ENCODE data around the gene ACTA2. TPM values are rescaled to one million over a fixed set of nuclear protein-coding genes. Genes with fewer than 3 reads are reported as not detected.

The ACTA2 gene
- polyA plus RNA-seq, 1 of the 3 experiments (the other 2 are of a cell fraction), result 130 TPM

DNA sequence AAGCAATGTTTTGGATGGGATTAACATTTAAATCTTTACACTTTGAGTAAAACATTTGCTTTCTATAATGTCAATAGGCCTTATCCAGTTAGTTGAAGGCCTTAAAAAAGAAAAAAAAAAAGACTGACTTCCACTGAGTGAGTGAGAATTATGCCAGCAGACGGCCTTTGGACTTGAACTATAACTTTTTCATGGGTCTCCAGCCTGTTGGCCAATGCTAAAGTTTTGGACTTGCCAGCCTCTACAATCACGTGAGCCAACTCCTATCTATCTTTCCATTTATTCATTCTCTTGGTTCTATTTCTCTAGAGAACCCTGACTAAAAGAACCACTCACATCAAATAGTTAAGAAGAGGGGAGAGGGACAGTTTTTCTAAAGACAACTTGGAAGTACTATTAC is 35.3 kb upstream of the ACTA2 start:
- Histone ChIP-seq H3K79me2 (ENCODE audit: insufficient read depth) (peaks cover 16% of the 10 kb centered on the region), H3K27me3 (ENCODE audit: insufficient read depth) (no peaks in the 10 kb centered on the region), H3K4me1 (ENCODE audit: control insufficient read depth in 1 of 2, insufficient read depth in 2 of 2, low read depth in 1 of 2, low read length in 1 of 2) (peaks cover 8 to 29% of the 10 kb centered on the region in 2 experiments; a peak in 3 of 4 replicates), H3K9me3 (no peaks in the 10 kb centered on the region), H3K4me3 (ENCODE audit: low read depth in 2 of 2, low read length in 1 of 2) (no peak overlapping the region), H3K4me2 (no peak overlapping the region), H3K9ac (no peak overlapping the region), H3K36me3 (replicated peaks in 1 of 2; ENCODE audit: control insufficient read depth in 1 of 2, insufficient read depth in 2 of 2, low read length in 1 of 2) (no peaks in the 10 kb centered on the region), H2AFZ (ENCODE audit: low read depth) (no peak overlapping the region), H3K27ac (ENCODE audit: low read depth in 2 of 2, low read length in 1 of 2) (no peak overlapping the region), H3F3A (replicated peaks; ENCODE audit: insufficient read depth) (peaks cover 15% of the 10 kb centered on the region), H4K20me1 (ENCODE audit: insufficient read depth) (no peaks in the 10 kb centered on the region), H3K9me2 (no peaks in the 10 kb centered on the region)
- no peak for TF ChIP-seq SMC3 (IDR thresholded peaks at IDR 0.05; ENCODE audit: low read depth, low read length)
- no peak for TF ChIP-seq TAF1 (IDR thresholded peaks at IDR 0.05; ENCODE audit: borderline replicate concordance, low read depth, low read length)
- TF ChIP-seq EP300 (IDR thresholded peaks at IDR 0.05; ENCODE audit: borderline replicate concordance in 1 of 2, low read depth in 1 of 2, low read length in 1 of 2), result no peak
- TF ChIP-seq TEAD4 (IDR thresholded peaks at IDR 0.05; ENCODE audit: borderline replicate concordance, insufficient read depth), result no peak
- TF ChIP-seq, protein P1, sequence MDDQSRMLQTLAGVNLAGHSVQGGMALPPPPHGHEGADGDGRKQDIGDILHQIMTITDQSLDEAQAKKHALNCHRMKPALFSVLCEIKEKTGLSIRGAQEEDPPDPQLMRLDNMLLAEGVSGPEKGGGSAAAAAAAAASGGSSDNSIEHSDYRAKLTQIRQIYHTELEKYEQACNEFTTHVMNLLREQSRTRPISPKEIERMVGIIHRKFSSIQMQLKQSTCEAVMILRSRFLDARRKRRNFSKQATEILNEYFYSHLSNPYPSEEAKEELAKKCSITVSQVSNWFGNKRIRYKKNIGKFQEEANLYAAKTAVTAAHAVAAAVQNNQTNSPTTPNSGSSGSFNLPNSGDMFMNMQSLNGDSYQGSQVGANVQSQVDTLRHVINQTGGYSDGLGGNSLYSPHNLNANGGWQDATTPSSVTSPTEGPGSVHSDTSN (IDR thresholded peaks at IDR 0.05), result no peak
- no peak for TF ChIP-seq ELF1 (IDR thresholded peaks at IDR 0.05)
- no peak for TF ChIP-seq SIN3A (IDR thresholded peaks at IDR 0.05; ENCODE audit: borderline replicate concordance, low read depth, low read length)
- no peak for TF ChIP-seq POLR2AphosphoS5 (IDR thresholded peaks at IDR 0.05; ENCODE audit: low read depth, low read length)
- TF ChIP-seq EZH2phosphoT487 (IDR thresholded peaks at IDR 0.05; ENCODE audit: borderline replicate concordance, low read depth), result no peak
- TF ChIP-seq MAX (IDR thresholded peaks at IDR 0.05; ENCODE audit: low read depth), result no peak
- TF ChIP-seq, protein P2, sequence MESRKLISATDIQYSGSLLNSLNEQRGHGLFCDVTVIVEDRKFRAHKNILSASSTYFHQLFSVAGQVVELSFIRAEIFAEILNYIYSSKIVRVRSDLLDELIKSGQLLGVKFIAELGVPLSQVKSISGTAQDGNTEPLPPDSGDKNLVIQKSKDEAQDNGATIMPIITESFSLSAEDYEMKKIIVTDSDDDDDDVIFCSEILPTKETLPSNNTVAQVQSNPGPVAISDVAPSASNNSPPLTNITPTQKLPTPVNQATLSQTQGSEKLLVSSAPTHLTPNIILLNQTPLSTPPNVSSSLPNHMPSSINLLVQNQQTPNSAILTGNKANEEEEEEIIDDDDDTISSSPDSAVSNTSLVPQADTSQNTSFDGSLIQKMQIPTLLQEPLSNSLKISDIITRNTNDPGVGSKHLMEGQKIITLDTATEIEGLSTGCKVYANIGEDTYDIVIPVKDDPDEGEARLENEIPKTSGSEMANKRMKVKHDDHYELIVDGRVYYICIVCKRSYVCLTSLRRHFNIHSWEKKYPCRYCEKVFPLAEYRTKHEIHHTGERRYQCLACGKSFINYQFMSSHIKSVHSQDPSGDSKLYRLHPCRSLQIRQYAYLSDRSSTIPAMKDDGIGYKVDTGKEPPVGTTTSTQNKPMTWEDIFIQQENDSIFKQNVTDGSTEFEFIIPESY (IDR thresholded peaks at IDR 0.05; ENCODE audit: borderline replicate concordance, low read depth), result no peak
- no peak for TF ChIP-seq MXI1 (IDR thresholded peaks at IDR 0.05; ENCODE audit: low read depth, low read length)
- TF ChIP-seq RXRA (IDR thresholded peaks at IDR 0.05; ENCODE audit: borderline replicate concordance, low read depth), result no peak
- no peak for TF ChIP-seq GABPA (IDR thresholded peaks at IDR 0.05; ENCODE audit: low read depth)
- TF ChIP-seq, protein P3, sequence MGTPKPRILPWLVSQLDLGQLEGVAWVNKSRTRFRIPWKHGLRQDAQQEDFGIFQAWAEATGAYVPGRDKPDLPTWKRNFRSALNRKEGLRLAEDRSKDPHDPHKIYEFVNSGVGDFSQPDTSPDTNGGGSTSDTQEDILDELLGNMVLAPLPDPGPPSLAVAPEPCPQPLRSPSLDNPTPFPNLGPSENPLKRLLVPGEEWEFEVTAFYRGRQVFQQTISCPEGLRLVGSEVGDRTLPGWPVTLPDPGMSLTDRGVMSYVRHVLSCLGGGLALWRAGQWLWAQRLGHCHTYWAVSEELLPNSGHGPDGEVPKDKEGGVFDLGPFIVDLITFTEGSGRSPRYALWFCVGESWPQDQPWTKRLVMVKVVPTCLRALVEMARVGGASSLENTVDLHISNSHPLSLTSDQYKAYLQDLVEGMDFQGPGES (IDR thresholded peaks at IDR 0.05; ENCODE audit: low read depth, low read length), result no peak
- no peak for TF ChIP-seq JUND (IDR thresholded peaks at IDR 0.05)
- TF ChIP-seq TCF12 (IDR thresholded peaks at IDR 0.05), result no peak
- TF ChIP-seq, protein P4, sequence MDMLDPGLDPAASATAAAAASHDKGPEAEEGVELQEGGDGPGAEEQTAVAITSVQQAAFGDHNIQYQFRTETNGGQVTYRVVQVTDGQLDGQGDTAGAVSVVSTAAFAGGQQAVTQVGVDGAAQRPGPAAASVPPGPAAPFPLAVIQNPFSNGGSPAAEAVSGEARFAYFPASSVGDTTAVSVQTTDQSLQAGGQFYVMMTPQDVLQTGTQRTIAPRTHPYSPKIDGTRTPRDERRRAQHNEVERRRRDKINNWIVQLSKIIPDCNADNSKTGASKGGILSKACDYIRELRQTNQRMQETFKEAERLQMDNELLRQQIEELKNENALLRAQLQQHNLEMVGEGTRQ (IDR thresholded peaks at IDR 0.05; ENCODE audit: borderline replicate concordance, low read depth, low read length), result no peak
- no peak for TF ChIP-seq NFIC (IDR thresholded peaks at IDR 0.05; ENCODE audit: borderline replicate concordance)
- no peak for DNase-seq
- 62% methylated on average over 2 of the region's 2 CpGs for WGBS (ENCODE audit: low lambda C conversion rate)
- ChIA-PET POLR2A (no interaction called here), CTCF (interaction anchor here (0.8 to 13.7 kb wide), 29 partner anchors 9 to 230 kb away, joined by 3 to 314 read pairs (median 6); partner anchors contain the start of gene STAMBPL1)

Data from SK-N-SH (cell line).